ENCODE data around the gene M1AP. TPM values are rescaled to one million over a fixed set of nuclear protein-coding genes. Genes with fewer than 3 reads are reported as not detected.

M1AP gene
- total RNA-seq, 1 experiment from 2014 or later = not detected

DNA sequence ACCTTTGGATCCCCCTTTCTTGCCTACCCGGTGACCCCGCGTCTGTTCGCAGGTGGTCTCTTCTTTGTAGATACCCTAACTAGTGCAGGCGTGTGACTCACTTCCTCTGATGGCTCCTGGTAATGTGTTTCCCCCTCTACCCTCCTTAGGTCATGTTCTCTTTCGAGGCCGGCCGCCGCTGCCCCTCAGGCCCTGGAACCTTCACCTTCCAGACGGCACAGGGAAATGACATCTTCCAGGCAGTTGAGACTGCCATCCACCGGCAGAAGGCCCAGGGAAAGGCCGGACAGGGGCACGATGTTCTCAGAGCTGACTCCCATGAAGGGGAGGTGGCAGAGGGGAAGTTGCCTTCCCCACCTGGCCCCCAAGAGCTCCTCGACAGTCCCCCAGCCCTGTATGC is 92.0 kb downstream of the M1AP start:
- H4K20me1 ChIP-seq (ENCODE audit: low read length) = no peaks in the 10 kb centered on the region
- DNase-seq = no peak

DNA sequence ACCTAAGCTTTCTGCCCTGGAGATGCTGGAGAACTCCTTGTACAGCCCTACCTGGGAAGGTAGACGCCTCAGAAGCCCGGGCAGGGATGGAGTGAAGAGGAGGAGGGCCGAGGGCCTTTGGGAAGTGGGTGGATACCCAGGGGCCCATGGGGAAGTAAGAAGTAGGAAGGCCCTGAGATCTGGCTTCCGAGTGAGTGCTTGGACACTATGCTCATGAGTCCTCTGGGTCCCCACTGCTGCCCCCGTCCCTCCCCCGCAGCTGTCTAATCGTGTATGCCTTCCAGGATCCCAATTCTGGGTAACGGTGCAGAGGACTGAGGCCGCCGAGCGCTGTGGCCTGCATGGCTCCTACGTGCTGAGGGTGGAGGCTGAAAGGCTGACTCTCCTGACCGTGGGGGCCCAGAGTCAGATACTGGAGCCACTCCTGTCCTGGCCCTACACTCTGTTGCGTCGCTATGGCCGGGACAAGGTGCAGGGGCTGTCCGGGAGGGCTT is 92.5 kb downstream of the M1AP start:
- H3K9me3 ChIP-seq (ENCODE audit: low read length) = no peaks in the 10 kb centered on the region
- DNase-seq (no peak), ATAC-seq (no peak)
- ChIA-PET CTCF (no interaction called here), POLR2A (ENCODE audit: unreplicated experiment) (no interaction called here)
- H3K4me2 ChIP-seq (ENCODE audit: low read length) = no peak overlapping the region
- peaks cover 7% of the 10 kb centered on the region for H3K4me1 ChIP-seq (ENCODE audit: insufficient read depth, low read length)
- no peak overlapping the region for H2AFZ ChIP-seq (ENCODE audit: low read length)
- intact Hi-C loops (cut with micrococcal nuclease) = no loop called here
- H3K9me2 ChIP-seq (replicated peaks; ENCODE audit: low read length) = no peaks in the 10 kb centered on the region
- no peak overlapping the region for H3K4me3 ChIP-seq (ENCODE audit: low read length)
- H3K79me2 ChIP-seq (ENCODE audit: low read length) = 0 out of 2 replicates have a peak, but pooled peaks cover under 1% of the 10 kb centered on the region
- no TSS peak for BruUV-seq (replicated peaks)
- H3F3A ChIP-seq (ENCODE audit: low read length, unreplicated experiment) = no peaks in the 10 kb centered on the region
- TF ChIP-seq EZH2phosphoT487 (IDR thresholded peaks at IDR 0.05; ENCODE audit: borderline replicate concordance, low read length) (no peak), EZH2 (IDR thresholded peaks at IDR 0.05; ENCODE audit: low read length, unreplicated experiment) (no peak)
- TF ChIP-seq, protein P1, sequence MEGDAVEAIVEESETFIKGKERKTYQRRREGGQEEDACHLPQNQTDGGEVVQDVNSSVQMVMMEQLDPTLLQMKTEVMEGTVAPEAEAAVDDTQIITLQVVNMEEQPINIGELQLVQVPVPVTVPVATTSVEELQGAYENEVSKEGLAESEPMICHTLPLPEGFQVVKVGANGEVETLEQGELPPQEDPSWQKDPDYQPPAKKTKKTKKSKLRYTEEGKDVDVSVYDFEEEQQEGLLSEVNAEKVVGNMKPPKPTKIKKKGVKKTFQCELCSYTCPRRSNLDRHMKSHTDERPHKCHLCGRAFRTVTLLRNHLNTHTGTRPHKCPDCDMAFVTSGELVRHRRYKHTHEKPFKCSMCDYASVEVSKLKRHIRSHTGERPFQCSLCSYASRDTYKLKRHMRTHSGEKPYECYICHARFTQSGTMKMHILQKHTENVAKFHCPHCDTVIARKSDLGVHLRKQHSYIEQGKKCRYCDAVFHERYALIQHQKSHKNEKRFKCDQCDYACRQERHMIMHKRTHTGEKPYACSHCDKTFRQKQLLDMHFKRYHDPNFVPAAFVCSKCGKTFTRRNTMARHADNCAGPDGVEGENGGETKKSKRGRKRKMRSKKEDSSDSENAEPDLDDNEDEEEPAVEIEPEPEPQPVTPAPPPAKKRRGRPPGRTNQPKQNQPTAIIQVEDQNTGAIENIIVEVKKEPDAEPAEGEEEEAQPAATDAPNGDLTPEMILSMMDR (conservative IDR thresholded peaks at IDR 0.05; ENCODE audit: low read depth, low read length) = no peak
- H3K27ac ChIP-seq (ENCODE audit: low read length) = no peak overlapping the region
- no peaks in the 10 kb centered on the region for H4K20me1 ChIP-seq (ENCODE audit: low read length)
- H3K27me3 ChIP-seq (ENCODE audit: low read length) = no peaks in the 10 kb centered on the region
- H3K9ac ChIP-seq (ENCODE audit: low read length) = no peak overlapping the region
- H3K36me3 ChIP-seq (ENCODE audit: low read depth, low read length) = no peaks in the 10 kb centered on the region

More for the DNA sequence above, 92.0 kb downstream of the M1AP start:
- no peak for TF ChIP-seq EZH2 (IDR thresholded peaks at IDR 0.05; ENCODE audit: low read length, unreplicated experiment)
- TF ChIP-seq EZH2phosphoT487 (IDR thresholded peaks at IDR 0.05; ENCODE audit: borderline replicate concordance, low read length) = no peak
- TF ChIP-seq, protein P1 (conservative IDR thresholded peaks at IDR 0.05; ENCODE audit: low read depth, low read length) = no peak
- intact Hi-C loops (cut with micrococcal nuclease) = no loop called here
- no peaks in the 10 kb centered on the region for H3K9me3 ChIP-seq (ENCODE audit: low read length)
- no peak overlapping the region for H3K27ac ChIP-seq (ENCODE audit: low read length)
- no TSS peak for BruUV-seq (replicated peaks)
- ChIA-PET CTCF (no interaction called here), POLR2A (ENCODE audit: unreplicated experiment) (no interaction called here)
- no peaks in the 10 kb centered on the region for H3K79me2 ChIP-seq (ENCODE audit: low read length)
- no peak overlapping the region for H3K9ac ChIP-seq (ENCODE audit: low read length)
- H3K9me2 ChIP-seq (replicated peaks; ENCODE audit: low read length) = no peaks in the 10 kb centered on the region
- no peak for ATAC-seq
- no peaks in the 10 kb centered on the region for H3K27me3 ChIP-seq (ENCODE audit: low read length)
- H3F3A ChIP-seq (ENCODE audit: low read length, unreplicated experiment) = no peaks in the 10 kb centered on the region
- no peak overlapping the region for H3K4me3 ChIP-seq (ENCODE audit: low read length)
- no peaks in the 10 kb centered on the region for H3K36me3 ChIP-seq (ENCODE audit: low read depth, low read length)
- H3K4me1 ChIP-seq (ENCODE audit: insufficient read depth, low read length) = peaks cover 9% of the 10 kb centered on the region
- H2AFZ ChIP-seq (ENCODE audit: low read length) = no peak overlapping the region
- no peak overlapping the region for H3K4me2 ChIP-seq (ENCODE audit: low read length)

DNA sequence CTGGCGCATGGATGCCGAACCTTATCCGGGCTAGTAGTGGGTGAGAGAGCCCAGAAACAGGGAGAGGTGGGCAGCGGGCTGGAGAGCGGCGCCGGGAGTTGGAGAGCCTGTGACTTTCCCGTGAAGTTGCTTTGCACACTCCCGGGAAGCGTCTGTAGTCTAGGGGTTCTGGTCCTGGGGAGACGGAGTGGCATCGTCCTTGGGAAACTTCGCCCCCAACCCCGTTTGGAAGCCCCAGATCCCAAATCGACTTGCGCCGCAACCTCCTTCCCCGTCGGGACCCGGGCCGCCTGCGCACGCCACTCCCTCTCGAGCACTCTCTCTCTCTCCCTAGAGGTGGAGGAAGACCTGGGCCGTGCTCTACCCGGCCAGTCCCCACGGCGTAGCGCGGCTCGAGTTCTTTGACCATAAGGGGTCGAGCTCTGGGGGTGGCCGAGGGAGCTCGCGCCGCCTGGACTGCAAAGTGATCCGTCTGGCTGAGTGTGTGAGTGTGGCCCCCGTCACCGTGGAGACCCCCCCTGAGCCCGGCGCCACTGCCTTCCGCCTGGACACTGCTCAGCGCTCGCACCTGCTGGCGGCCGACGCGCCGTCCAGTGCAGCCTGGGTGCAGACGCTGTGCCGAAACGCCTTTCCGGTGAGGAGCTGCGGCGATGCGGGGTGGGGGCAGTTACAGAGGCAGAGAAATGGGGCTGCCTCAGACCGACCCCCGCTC is 93.2 kb downstream of the M1AP start:
- Histone ChIP-seq H4K20me1 (ENCODE audit: low read length) (no peaks in the 10 kb centered on the region), H3K4me1 (ENCODE audit: insufficient read depth, low read length) (peaks cover 3% of the 10 kb centered on the region; the same call in 1 of the 2 replicates), H3K9me3 (ENCODE audit: low read length) (no peaks in the 10 kb centered on the region), H3K36me3 (ENCODE audit: low read depth, low read length) (no peaks in the 10 kb centered on the region), H3K79me2 (ENCODE audit: low read length) (peaks cover 5% of the 10 kb centered on the region), H3K27ac (ENCODE audit: low read length) (no peak overlapping the region), H3K27me3 (ENCODE audit: low read length) (no peaks in the 10 kb centered on the region), H2AFZ (ENCODE audit: low read length) (no peak overlapping the region), H3K4me3 (ENCODE audit: low read length) (no peak overlapping the region), H3K9me2 (replicated peaks; ENCODE audit: low read length) (no peaks in the 10 kb centered on the region), H3F3A (ENCODE audit: low read length, unreplicated experiment) (no peaks in the 10 kb centered on the region), H3K9ac (ENCODE audit: low read length) (no peak overlapping the region), H3K4me2 (ENCODE audit: low read length) (no peak overlapping the region)
- ChIA-PET POLR2A (ENCODE audit: unreplicated experiment) (no interaction called here), CTCF (no interaction called here)
- BruUV-seq (replicated peaks) = no TSS peak
- intact Hi-C loops (cut with micrococcal nuclease) = no loop called here
- TF ChIP-seq EZH2phosphoT487 (IDR thresholded peaks at IDR 0.05; ENCODE audit: borderline replicate concordance, low read length) (no peak), EZH2 (IDR thresholded peaks at IDR 0.05; ENCODE audit: low read length, unreplicated experiment) (no peak)
- TF ChIP-seq, protein P1 (conservative IDR thresholded peaks at IDR 0.05; ENCODE audit: low read depth, low read length) = no peak
- DNase-seq (no peak), ATAC-seq (no peak)
